ENCODE results near the gene OPN1MW.
"Not testable (repeated sequence)": the region's sequence is repeated elsewhere in the genome, so short reads cannot be mapped to it uniquely, and the experiment has no call there.

OPN1MW gene

DNA sequence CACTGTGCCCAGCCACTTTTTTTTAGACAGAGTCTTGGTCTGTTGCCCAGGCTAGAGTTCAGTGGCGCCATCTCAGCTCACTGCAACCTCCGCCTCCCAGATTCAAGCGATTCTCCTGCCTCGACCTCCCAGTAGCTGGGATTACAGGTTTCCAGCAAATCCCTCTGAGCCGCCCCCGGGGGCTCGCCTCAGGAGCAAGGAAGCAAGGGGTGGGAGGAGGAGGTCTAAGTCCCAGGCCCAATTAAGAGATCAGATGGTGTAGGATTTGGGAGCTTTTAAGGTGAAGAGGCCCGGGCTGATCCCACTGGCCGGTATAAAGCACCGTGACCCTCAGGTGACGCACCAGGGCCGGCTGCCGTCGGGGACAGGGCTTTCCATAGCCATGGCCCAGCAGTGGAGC is at the start of gene OPN1MW:
Gene OPN1MW, plus strand, starts transcription at position 301 of the 400 bp plus-strand sequence. Its CDS starts 82 bp downstream, at position 383.
- DNase-seq; in situ Hi-C loops (cut with HindIII; ENCODE audit: low pct_ligation_motif_present, low pct_unique_long_range_greater_than_20kb, low sequenced_read_pairs): not testable (repeated sequence)

DNA sequence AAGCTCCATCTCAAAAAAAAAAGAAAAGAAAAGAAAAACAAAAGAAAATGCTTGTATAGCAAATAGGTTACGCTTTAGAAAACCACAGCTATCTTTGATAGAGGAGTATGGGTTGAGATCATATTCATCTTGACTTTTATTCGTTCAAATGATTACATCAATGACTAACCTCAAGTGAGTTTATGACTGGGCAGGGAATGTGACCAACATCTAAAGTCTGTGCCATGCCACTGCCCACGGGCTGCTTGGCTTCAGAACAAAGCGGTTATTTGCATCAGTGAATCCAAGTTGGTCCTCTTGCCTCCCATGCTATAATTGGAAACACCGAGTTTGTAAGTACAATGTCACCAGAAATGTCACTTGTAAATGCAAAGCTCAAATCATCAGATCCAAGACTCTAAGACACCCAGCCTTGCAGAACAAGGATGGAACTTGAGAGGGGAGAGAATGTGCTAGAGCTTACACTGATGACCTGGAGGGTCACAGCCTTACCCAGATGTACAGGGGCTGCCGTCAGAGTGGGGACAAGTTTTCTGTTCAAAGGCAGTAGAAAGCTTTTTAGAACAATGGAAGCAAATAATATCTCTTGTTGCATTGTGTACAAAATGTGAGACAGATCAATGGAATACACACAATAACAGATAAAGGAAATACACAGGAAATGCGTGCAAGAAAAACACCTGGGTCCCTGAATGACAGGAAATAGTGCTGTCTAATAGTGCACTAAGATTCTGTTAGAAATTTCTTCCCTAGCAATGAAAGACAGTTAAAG is 46.8 kb upstream of the OPN1MW start:
- in situ Hi-C loops (cut with HindIII; ENCODE audit: low pct_ligation_motif_present, low pct_unique_long_range_greater_than_20kb, low sequenced_read_pairs), result no loop called here

DNA sequence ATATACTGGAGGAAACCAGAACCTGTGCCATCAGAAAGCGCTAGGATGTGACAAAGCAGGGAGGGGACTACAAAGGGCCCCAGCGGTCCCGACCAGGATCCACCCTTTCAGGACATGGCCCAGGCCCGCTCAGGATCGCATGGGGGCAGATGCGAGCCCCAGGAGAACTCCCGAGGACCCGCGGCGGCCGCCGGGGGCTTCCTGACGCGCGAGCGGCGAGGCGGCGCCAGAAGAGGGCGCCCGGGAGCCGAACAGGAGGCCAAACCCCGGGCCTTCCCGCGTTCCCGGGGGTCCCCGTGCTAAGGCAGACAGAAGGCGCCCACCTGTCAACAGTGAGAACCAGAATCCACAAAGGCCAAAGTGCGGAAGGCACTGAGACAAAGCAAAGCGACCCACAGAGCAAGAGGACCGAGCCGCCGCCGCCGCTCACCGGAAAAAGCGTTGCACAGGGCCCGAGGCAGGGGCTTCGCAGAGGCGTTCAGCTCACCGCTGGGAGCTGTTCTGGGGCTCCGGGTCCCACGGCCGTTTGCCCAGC is 45.7 kb upstream of the OPN1MW start:
- peak; percentile 20 for DNase-seq
- in situ Hi-C loops (cut with HindIII; ENCODE audit: low pct_ligation_motif_present, low pct_unique_long_range_greater_than_20kb, low sequenced_read_pairs), result no loop called here

More for the DNA sequence above, 46.8 kb upstream of the OPN1MW start:
- peak; percentile 58 for DNase-seq

DNA sequence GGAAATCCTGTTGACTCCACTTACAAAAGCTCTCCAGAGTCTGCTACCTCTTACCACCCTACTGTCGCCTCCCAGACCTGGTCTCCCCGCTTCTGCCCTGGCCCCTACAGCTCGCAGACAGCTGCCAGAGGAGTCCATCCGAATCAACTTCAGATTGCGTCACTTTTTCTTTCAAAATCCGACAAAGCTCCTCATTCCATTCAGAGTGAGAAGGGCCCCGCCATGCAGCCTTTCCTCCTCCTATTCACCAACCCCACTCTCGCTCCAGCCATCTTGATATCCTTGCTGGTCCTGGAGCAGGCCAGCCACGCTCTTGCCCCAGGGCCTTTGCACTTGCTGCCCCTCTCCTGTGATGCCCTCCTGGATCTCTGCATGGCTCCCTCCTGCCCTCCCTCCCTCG is 43.5 kb upstream of the OPN1MW start:
- in situ Hi-C loops (cut with HindIII; ENCODE audit: low pct_ligation_motif_present, low pct_unique_long_range_greater_than_20kb, low sequenced_read_pairs), result no loop called here
- DNase-seq, result no peak

DNA sequence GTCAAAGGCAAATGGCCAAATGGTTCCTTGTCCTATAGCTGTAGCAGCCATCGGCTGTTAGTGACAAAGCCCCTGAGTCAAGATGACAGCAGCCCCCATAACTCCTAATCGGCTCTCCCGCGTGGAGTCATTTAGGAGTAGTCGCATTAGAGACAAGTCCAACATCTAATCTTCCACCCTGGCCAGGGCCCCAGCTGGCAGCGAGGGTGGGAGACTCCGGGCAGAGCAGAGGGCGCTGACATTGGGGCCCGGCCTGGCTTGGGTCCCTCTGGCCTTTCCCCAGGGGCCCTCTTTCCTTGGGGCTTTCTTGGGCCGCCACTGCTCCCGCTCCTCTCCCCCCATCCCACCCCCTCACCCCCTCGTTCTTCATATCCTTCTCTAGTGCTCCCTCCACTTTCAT is 42.2 kb upstream of the OPN1MW start:
- in situ Hi-C loops (cut with HindIII; ENCODE audit: low pct_ligation_motif_present, low pct_unique_long_range_greater_than_20kb, low sequenced_read_pairs), result no loop called here
- DNase-seq, result no peak

DNA sequence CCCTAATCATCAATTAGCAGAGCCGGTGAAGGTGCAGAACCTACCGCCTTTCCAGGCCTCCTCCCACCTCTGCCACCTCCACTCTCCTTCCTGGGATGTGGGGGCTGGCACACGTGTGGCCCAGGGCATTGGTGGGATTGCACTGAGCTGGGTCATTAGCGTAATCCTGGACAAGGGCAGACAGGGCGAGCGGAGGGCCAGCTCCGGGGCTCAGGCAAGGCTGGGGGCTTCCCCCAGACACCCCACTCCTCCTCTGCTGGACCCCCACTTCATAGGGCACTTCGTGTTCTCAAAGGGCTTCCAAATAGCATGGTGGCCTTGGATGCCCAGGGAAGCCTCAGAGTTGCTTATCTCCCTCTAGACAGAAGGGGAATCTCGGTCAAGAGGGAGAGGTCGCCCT is 41.7 kb upstream of the OPN1MW start:
- DNase-seq, result no peak
- in situ Hi-C loops (cut with HindIII; ENCODE audit: low pct_ligation_motif_present, low pct_unique_long_range_greater_than_20kb, low sequenced_read_pairs), result no loop called here

DNA sequence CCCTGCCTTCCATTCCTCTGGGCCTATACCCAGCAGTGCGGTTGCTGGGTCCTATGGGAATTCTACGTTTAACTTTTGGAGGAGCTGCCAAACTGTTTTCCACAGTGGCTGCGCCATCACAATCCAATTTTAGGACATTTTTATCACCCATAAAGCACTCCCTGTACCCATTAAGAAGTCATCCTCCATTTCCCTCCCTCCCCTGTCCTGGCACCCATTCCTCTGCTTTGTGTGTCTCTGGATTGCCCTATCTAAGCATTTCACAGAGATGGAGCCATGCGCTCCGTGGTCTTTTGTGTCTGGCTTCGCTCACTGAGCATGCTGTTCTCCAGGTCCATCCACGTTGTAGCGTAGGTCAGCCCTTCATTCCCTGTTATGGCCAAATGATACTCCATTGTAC is 40.0 kb upstream of the OPN1MW start:
- DNase-seq, result no peak
- in situ Hi-C loops (cut with HindIII; ENCODE audit: low pct_ligation_motif_present, low pct_unique_long_range_greater_than_20kb, low sequenced_read_pairs), result no loop called here

DNA sequence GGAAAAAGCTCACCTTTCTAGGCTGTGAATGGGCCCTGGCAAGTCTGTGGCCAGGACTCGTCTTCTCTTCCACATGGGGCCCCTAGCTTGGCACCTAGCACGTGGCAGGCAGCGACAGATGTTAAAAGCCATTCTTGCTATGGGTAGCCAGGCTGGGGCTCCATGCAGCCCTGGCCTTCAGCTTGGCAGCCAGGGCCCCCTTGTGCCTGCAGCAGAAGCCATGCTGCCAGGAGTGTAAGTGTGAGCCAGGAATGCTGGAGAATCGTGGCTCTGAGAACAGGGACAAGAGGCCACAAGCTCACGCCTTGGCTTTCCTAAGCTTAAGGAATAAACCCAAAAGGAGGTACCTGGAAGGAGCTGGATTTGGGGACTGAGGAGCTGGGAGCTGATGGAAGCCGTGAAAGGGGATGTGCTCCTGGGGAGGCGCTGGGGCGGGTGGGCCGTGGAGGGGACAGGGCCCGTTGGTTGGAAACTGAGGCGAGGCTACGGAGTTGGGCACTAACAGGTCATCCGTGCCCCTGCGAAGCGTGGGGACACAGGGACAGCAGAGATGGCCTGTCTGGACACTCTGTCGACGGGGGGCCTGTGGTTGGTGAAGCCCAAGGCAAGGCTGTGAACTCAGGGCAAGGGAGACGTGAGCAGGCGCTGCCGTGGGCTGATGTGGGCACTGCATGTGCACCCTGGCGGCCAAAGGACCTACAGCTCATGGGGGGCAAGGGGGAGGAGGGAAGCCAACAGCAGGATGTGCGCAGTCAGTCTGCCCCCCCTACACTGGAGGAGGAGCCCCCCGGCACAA is 39.2 kb upstream of the OPN1MW start:
- in situ Hi-C loops (cut with HindIII; ENCODE audit: low pct_ligation_motif_present, low pct_unique_long_range_greater_than_20kb, low sequenced_read_pairs), result no loop called here
- no peak for DNase-seq

DNA sequence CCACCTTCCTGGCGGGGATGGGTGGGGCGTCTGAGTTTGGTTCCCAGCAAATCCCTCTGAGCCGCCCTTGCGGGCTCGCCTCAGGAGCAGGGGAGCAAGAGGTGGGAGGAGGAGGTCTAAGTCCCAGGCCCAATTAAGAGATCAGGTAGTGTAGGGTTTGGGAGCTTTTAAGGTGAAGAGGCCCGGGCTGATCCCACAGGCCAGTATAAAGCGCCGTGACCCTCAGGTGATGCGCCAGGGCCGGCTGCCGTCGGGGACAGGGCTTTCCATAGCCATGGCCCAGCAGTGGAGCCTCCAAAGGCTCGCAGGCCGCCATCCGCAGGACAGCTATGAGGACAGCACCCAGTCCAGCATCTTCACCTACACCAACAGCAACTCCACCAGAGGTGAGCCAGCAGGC is 38.4 kb upstream of the OPN1MW start, which contains the start of gene OPN1LW:
Gene OPN1LW, plus strand, starts transcription at position 234 of the 400 bp plus-strand sequence. Its CDS starts 41 bp downstream, at position 275.
- DNase-seq; in situ Hi-C loops (cut with HindIII; ENCODE audit: low pct_ligation_motif_present, low pct_unique_long_range_greater_than_20kb, low sequenced_read_pairs): not testable (repeated sequence)

DNA sequence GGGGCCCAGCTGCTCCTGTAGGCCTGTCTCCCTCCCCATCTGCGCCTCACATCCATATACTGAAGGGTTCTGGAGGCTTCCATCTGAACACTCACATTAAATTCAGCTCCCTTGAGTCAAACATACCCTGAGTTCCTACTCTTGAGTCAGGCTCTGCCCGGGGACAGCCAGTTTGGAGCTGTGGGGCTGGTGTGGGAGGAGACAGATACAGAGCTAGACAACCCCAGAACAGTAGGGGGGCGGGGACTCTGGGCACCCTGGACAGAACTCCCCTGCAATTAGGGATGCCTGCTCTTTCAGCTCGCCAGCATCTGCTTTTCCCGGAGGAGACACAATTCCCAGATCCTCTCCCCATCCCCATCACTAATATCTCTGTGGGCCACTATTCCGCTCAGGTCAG is 31.4 kb upstream of the OPN1MW start:
- in situ Hi-C loops (cut with HindIII; ENCODE audit: low pct_ligation_motif_present, low pct_unique_long_range_greater_than_20kb, low sequenced_read_pairs); DNase-seq: not testable (repeated sequence)

DNA sequence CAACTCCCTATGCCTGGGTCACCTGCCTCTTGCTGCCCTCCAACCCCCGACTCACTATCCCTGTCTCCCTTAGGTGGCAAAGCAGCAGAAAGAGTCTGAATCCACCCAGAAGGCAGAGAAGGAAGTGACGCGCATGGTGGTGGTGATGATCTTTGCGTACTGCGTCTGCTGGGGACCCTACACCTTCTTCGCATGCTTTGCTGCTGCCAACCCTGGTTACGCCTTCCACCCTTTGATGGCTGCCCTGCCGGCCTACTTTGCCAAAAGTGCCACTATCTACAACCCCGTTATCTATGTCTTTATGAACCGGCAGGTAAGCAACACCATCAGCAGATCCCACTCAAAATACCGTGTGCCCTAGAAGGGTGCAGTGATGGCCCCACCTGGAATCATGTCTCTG is 26.2 kb upstream of the OPN1MW start:
- DNase-seq; in situ Hi-C loops (cut with HindIII; ENCODE audit: low pct_ligation_motif_present, low pct_unique_long_range_greater_than_20kb, low sequenced_read_pairs): not testable (repeated sequence)

DNA sequence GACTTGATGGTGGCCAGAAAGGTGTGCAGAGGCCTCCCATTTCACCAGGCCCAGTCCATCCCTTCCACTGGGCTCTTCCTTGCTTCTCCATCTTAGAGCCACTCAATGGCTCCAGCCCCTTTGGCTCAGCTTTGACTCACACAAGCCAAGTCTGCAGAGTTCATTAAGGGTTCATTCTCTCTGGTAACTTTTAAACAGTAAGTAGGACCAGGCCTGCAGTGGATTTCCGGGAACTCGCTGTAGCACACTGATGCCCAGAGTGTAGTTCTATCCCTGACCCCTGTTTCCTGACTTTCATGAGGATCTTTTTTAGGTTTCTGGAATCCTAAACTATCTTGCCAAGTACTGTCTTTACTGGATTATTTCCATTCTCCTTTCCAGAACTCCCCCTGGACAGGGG is 25.2 kb upstream of the OPN1MW start:
- DNase-seq; in situ Hi-C loops (cut with HindIII; ENCODE audit: low pct_ligation_motif_present, low pct_unique_long_range_greater_than_20kb, low sequenced_read_pairs): not testable (repeated sequence)

DNA sequence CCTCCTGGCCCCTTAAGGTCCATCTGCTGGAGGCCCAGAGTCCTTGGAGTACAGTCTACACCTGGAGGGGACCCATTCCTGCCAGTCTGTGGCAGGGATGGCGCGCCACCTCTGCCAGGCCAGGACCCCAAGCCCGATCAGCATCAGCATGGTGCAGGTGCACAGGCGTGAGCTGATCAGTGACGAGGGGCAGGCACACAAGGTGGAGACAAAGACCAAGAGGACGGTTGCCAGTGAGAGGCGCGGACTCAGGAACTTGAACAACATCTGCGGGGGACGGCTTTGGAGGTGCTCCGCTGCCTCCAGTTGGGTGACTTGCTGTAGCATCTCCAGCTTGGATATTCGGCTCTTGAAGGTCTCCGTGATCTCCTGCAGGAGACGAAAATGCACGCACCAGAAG is 23.1 kb upstream of the OPN1MW start:
- DNase-seq; in situ Hi-C loops (cut with HindIII; ENCODE audit: low pct_ligation_motif_present, low pct_unique_long_range_greater_than_20kb, low sequenced_read_pairs): not testable (repeated sequence)

DNA sequence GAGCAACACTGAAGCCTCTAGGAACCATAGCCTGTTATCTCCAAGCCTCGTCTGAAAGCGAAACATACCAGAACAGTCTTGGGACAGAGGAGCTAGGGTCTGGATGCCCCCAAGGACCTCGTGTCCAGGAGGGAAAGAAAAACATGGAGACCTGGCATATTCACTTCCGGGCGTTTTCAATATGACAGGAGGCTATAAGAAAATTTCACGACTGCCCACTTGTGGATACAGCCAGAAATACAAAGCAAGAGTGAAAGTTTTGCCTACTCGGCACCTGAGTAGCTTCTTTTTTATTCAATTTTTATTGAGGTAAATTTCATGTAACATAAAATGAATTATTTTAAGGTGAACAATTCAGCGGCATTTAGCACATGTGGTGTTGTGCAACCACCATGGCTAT is 17.5 kb upstream of the OPN1MW start:
- in situ Hi-C loops (cut with HindIII; ENCODE audit: low pct_ligation_motif_present, low pct_unique_long_range_greater_than_20kb, low sequenced_read_pairs); DNase-seq: not testable (repeated sequence)

DNA sequence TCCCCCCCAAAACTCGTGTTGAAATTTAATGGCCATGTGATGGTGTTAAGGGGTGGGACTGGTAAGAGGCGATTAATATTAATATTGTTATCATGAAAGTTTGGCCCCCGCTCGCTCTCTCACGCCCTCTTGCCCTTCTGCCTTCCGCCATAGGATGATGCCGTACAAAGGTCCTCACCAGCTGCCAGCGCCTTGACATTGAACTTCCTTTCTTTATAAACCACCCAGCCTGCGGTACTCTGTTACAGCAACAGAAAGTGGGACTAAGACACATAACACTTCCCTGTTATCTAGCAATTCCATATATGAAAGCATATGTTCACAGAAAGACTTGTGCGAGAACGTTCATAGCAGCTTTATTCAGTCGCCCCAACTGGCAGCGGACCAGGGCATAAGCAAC is 14.0 kb upstream of the OPN1MW start:
- DNase-seq; in situ Hi-C loops (cut with HindIII; ENCODE audit: low pct_ligation_motif_present, low pct_unique_long_range_greater_than_20kb, low sequenced_read_pairs): not testable (repeated sequence)

DNA sequence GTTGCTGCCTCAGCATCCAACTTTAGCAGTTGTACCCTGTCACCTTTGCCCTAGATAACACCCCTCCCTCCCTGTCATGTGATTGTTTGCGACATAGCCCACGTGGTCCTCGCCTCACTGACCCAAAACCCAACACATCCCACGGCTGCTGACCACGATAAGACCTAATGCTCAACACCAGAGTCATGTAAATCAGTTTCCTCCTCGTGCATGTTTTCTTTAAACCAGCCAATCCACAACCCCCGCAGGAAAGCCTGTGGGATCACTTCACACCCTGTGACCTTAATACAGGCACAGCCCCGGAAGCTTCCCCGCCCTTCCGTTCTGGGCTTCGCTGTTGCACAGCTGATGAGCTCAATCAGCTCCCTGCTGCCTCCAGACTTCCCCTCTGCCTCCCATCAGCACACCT is 9.9 kb upstream of the OPN1MW start:
- in situ Hi-C loops (cut with HindIII; ENCODE audit: low pct_ligation_motif_present, low pct_unique_long_range_greater_than_20kb, low sequenced_read_pairs); DNase-seq: not testable (repeated sequence)

DNA sequence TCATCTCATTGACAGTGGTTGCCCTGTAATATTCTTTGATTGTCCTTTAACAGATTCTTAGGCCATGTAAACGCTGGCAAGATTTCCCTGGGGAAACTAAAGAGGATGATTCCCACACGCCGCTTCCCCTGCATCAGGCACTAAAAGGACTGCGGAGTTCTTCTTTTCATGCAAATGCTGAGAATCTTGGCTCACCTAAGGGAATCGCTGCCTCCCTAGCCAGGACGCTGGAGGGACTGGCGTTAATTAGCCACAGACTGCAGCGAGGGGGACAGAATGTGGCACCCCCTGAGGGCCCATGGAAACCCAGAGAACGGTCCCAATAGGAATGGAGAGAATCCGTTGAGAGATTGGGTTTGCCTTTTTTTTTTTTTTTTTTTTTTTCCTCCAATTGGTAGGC is 8.0 kb upstream of the OPN1MW start:
- DNase-seq; in situ Hi-C loops (cut with HindIII; ENCODE audit: low pct_ligation_motif_present, low pct_unique_long_range_greater_than_20kb, low sequenced_read_pairs): not testable (repeated sequence)

DNA sequence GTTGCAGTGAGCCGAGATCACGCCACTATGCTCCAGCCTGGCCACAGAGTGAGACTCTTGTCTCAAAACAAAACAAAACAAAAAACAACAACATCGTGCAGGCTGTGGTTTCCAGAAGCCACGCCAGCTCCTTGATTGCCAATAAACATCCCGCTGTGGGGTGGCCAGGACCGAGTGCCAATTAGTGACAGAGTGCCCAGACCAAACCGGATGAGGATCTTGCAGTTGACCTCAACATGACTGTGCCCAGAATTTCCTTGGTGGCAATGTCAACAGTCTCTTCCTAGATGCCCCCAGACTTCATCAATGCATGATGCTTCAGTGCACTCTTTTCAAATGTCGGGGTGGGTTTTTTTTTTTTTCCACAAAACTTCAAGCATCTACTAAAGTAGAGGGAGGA is 1.4 kb downstream of the OPN1MW start:
- in situ Hi-C loops (cut with HindIII; ENCODE audit: low pct_ligation_motif_present, low pct_unique_long_range_greater_than_20kb, low sequenced_read_pairs); DNase-seq: not testable (repeated sequence)

DNA sequence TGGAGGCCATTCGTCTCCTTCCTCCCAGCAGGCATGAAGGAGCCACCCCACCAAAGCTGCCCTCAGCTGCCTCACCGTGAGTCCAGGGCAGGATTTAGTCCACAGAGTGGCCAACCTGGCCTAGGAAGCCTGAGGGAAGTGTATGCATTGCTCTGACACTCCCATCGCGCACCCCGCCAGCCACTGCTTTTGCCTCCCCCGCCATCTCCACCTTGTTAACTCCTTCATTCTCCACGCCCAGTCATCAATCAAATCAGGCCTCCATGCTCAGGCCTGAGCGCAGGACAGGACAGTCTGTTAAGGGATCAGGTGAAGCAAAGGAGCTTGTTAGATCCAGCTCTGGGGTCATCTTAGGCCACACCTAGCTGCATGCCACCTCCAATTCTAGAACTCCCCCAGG is 10.4 kb downstream of the OPN1MW start:
- in situ Hi-C loops (cut with HindIII; ENCODE audit: low pct_ligation_motif_present, low pct_unique_long_range_greater_than_20kb, low sequenced_read_pairs); DNase-seq: not testable (repeated sequence)

Measured in ACHN (cell line).